Prostate gland (tissue), 2 donors: ENCODE results near the gene VPS37D. TPM values are rescaled to one million over a fixed set of nuclear protein-coding genes. Genes with fewer than 3 reads are reported as not detected.

ENCODE experiments used
- DNase-seq: peaks from one replicate; pipeline ENCODE4 v3.0.0-alpha.2; 2019; ENCODE audit warnings: low spot score
- H3K27ac ChIP-seq, 2 donors: fragments of 200-600 bp; sonication (generic); 2 replicates each; pipeline ENCODE4 v1.5.1; 2017 to 2019
- H3K27me3 ChIP-seq: fragments of 200-600 bp; sonication (generic); replicated peaks from 2 replicates; pipeline ENCODE4 v1.5.1; 2019; ENCODE audit not compliant: insufficient read depth
- H3K36me3 ChIP-seq, 2 donors: fragments of 200-600 bp; sonication (generic); 1 replicate in 1 of 2; 2 replicates in 1 of 2; pipeline versions ENCODE4 v1.5.1 to v1.8.1; 2017 to 2019
- H3K4me1 ChIP-seq: fragments of 200-600 bp; sonication (generic); replicated peaks from 2 replicates; pipeline ENCODE4 v1.5.1; 2019
- H3K4me3 ChIP-seq, 2 donors: fragments of 200-600 bp; sonication (generic); 2 replicates each; pipeline ENCODE4 v1.5.1; 2017 to 2019
- H3K9me3 ChIP-seq: fragments of 200-600 bp; sonication (generic); 2 replicates; pipeline ENCODE4 v1.5.1; 2017
- POLR2A ChIP-seq: fragments of 450-650 bp; IDR thresholded peaks from one replicate; pipeline ENCODE4 v1.6.1; 2016; ENCODE audit warnings: antibody characterized with exemption, mild to moderate bottlenecking
- POLR2AphosphoS5 ChIP-seq: sonication (generic); formaldehyde crosslinking; IDR thresholded peaks from one replicate; pipeline ENCODE4 v1.6.1; 2017; ENCODE audit warnings: antibody characterized with exemption
- WGBS: methylation state at CpG from one replicate; pipeline ENCODE4 v1.1.5; 2018; 5-methylcytosine and 5-hydroxymethylcytosine counted together
- intact Hi-C: fragments of 100-400 bp; cut with DNase I; formaldehyde crosslinking; loops from one replicate; pipeline ENCODE4 v1.14.2; 2022
- total RNA-seq, 2 donors: library from RNA; depleted of rRNA; stranded (reverse); fragments of >200 nt; gene quantifications; one replicate each; pipeline ENCODE4 v1.1.0, GENCODE V29; 2016
- TF ChIP-seq, protein P1 (sequence below), 4 experiments: fragments of 200-600 bp in 2 of 4; fragments of 450-650 bp in 2 of 4; sonication (generic) in 2 of 4; IDR thresholded peaks; 1 replicate in 3 of 4; 2 replicates in 1 of 4; pipeline ENCODE4 v1.5.1; 2016 to 2019; ENCODE audit warnings: antibody characterized with exemption in 4 of 4, mild to moderate bottlenecking in 2 of 4, moderate library complexity in 2 of 4

VPS37D gene
- total RNA-seq, 2 donors from 2014 or later = 6.0 to 19.5 TPM

DNA sequence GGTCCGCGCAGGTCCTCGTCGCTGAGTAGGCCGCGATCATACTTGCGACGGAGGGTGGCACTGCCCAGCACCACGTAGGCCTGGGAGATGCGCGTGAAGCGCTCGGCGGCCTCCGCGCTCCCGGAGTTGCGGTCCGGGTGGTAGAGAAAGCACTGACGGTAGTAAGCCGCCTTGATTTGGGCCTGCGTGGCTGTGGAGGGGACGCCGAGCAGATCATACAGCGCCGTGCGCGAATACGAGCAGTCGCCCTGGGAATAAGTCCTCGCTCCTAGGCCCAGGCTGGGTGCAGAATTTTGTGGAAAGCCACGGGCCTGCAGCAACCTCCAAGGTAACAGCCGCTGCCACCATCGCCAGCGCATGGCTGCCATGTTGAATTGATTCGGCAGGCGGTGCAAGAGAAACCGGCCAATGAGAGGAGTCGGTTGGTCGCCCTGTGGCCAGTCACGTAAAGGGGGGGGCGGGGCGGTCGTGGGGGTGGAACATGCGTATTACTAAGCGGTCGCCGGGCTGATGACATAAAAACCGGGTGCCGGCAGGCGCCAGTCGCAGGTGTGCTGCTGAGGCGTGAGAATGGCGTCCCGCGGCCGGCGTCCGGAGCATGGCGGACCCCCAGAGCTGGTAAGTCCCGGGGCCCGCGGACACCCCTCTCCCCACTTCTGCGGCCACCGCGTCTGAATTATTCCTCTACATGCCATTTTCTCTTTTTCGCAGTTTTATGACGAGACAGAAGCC, 15.6 kb downstream of the VPS37D start, which contains the start of the genes BUD23 and DNAJC30:
Gene BUD23, plus strand, starts transcription at position 542 of the 732 bp plus-strand sequence. Its CDS starts 29 bp downstream, at position 571.
Gene DNAJC30, minus strand, starts transcription at position 398 of the 732 bp plus-strand sequence. Its CDS starts 30 bp downstream, at position 368.
- intact Hi-C loops = no loop called here

DNA sequence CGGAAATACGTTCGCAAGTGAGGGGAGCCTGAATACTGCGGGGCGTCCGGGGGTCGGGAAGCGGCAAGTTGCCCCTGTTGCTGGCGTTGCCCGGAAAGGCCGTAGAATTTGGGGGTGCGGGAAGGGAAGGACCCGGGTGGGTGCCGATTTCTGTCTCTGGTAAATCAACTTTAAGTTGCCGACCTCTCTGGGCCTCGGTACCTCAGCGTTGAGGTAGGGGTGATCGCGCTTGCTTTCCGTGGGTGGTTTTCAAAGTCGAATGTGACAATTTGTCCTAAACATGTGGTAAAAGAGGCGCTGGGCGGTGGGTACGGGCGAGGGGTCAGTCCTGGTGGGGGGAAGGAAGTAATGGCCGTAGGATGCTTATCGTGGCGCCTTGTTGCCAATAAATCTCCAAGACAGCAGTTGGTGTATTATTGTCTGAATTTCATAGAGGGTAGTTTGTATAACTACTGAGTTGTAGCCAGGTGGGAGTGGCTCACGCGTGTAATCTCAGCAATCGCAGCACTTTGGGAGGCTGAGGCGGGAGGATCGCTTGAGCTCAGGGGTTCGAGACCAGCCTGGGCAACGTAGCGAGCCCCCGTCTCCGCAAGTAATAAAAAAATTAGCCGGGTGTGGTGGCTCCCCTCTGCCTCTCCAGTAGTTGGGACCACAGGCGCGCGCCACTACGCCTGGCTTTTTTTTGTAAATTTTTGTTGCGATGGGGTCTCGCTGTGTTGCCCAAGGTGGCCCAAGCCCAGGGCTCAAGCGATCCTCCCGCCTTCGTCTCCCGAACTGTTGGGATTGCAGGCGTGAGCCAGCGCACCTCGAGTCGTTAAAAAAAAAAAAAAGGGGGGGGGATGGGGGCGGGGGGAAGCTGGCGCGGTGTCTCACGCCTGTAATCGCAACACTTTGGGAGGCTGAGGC, 16.4 kb downstream of the VPS37D start:
- Histone ChIP-seq H3K27me3 (no peaks in the 10 kb centered on the region), H3K27ac (peak overlapping the region; percentile 58 to 60), H3K4me1 (peaks cover 14% of the 10 kb centered on the region), H3K9me3 (no peaks in the 10 kb centered on the region), H3K4me3 (peak overlapping the region; percentile 75 to 92), H3K36me3 (no peaks in the 10 kb centered on the region)
- WGBS = 19% methylated on average over 58 of the region's 58 CpGs
- no peak for DNase-seq
- TF ChIP-seq, protein P1, sequence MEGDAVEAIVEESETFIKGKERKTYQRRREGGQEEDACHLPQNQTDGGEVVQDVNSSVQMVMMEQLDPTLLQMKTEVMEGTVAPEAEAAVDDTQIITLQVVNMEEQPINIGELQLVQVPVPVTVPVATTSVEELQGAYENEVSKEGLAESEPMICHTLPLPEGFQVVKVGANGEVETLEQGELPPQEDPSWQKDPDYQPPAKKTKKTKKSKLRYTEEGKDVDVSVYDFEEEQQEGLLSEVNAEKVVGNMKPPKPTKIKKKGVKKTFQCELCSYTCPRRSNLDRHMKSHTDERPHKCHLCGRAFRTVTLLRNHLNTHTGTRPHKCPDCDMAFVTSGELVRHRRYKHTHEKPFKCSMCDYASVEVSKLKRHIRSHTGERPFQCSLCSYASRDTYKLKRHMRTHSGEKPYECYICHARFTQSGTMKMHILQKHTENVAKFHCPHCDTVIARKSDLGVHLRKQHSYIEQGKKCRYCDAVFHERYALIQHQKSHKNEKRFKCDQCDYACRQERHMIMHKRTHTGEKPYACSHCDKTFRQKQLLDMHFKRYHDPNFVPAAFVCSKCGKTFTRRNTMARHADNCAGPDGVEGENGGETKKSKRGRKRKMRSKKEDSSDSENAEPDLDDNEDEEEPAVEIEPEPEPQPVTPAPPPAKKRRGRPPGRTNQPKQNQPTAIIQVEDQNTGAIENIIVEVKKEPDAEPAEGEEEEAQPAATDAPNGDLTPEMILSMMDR (IDR thresholded peaks at IDR 0.05) = no peak
- TF ChIP-seq POLR2A (no peak), POLR2AphosphoS5 (no peak)
- intact Hi-C loops = no loop called here

More for the DNA sequence above, 15.6 kb downstream of the VPS37D start, which contains the start of the genes BUD23 and DNAJC30:
- Histone ChIP-seq H3K4me3 (peak within 1 kb of the TSS; percentile 75 to 92), H3K36me3 (no peaks in the 10 kb centered on the region), H3K9me3 (no peaks in the 10 kb centered on the region), H3K4me1 (peaks cover 14% of the 10 kb centered on the region), H3K27me3 (no peaks in the 10 kb centered on the region), H3K27ac (peak within 1 kb of the TSS; percentile 60 to 68)
- DNase-seq = peak; percentile 96
- peak; percentile 40 for TF ChIP-seq POLR2A
- TF ChIP-seq, protein P1 (IDR thresholded peaks at IDR 0.05) = peak in 2 of 4 experiments; percentile 33 to 57
- TF ChIP-seq POLR2AphosphoS5 = peak; percentile 92
- under 1% methylated on average over 62 of the region's 68 CpGs for WGBS

DNA sequence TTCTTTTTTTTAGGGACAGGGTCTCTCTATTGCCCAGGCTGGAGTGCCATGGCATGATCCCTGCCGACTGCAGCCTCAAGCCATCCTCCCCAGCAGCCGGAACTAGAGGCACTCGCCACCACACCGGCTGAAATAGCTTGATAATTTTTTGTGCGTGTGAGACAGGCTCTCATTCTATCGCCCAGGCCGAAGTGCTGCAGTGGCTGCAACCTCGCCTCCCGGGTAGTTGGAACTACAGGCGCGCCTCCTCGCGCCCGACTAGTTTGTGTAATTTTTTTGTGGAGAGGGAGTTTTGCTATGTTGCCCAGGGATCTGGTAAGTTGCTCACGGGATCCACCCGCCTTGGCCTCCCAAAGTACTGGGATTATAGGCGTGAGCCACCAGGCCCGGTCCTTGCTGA, 17.7 kb downstream of the VPS37D start:
- Histone ChIP-seq H3K27ac (no peak overlapping the region), H3K9me3 (no peaks in the 10 kb centered on the region), H3K4me1 (peaks cover 14% of the 10 kb centered on the region), H3K27me3 (no peaks in the 10 kb centered on the region), H3K4me3 (no peak overlapping the region), H3K36me3 (peaks cover 0 to 5% of the 10 kb centered on the region in 2 donors)
- whole genome bisulfite sequencing = 93% methylated on average over 18 of the region's 18 CpGs
- TF ChIP-seq POLR2A (no peak), POLR2AphosphoS5 (no peak)
- DNase-seq = no peak
- intact Hi-C loops = no loop called here

DNA sequence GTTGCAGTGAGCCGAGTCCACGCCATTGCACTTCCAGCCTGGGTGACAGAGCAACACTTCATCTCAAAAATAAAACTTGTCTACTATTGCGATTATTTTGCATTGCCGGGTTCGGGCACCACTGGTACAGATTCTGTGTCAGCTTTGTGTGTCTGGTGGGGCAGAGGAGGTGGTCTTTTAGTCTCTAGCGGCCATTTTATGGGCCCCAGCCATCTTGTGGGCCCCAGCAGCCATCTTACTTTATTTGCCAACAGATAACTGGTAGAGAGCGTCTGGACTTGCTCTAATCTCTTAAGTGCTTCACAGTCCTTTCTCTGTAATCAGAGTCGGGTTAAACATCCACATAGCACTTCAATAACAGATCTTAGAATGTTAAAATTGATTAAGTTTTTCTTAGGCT, 20.7 kb downstream of the VPS37D start:
- Histone ChIP-seq H3K27ac (no peak overlapping the region), H3K9me3 (no peaks in the 10 kb centered on the region), H3K4me1 (no peaks in the 10 kb centered on the region), H3K27me3 (no peaks in the 10 kb centered on the region), H3K4me3 (no peak overlapping the region), H3K36me3 (peaks cover 2 to 5% of the 10 kb centered on the region in 2 donors)
- TF ChIP-seq, protein P1 (IDR thresholded peaks at IDR 0.05) = no peak
- TF ChIP-seq POLR2AphosphoS5 = no peak
- TF ChIP-seq POLR2A = no peak
- no peak for DNase-seq
- intact Hi-C loops = no loop called here
- WGBS = 93% methylated on average over 8 of the region's 8 CpGs

DNA sequence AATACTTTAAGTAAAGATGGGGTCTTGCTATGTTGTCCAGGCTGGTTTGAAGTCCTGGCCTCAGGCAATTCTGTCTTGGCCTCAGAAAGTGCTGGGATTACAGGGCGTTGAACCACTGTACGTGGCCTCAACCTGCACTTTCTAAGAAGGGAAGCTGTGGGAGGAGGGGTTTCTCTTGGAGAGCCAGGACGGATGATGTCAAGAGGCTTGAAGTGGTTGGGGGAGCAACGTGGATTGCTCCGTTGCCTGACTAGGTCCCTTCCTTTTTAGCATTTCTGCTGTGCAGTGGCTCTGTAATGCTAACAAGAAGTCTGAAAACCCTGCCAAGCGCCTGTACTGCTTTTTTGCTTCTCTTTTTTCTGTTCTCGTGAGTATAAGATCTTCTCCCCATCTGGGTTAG, 23.0 kb downstream of the VPS37D start:
- H3K4me1 ChIP-seq = no peaks in the 10 kb centered on the region
- DNase-seq = no peak
- H3K9me3 ChIP-seq = no peaks in the 10 kb centered on the region
- H3K4me3 ChIP-seq = no peak overlapping the region
- peaks cover 10 to 15% of the 10 kb centered on the region in 2 donors for H3K36me3 ChIP-seq
- H3K27me3 ChIP-seq = no peaks in the 10 kb centered on the region
- TF ChIP-seq, protein P1 (IDR thresholded peaks at IDR 0.05) = no peak
- no peak for TF ChIP-seq POLR2AphosphoS5
- intact Hi-C loops = no loop called here
- 89% methylated on average over 7 of the region's 7 CpGs for WGBS
- H3K27ac ChIP-seq = no peak overlapping the region
